KBM-7 (cell line): ENCODE results near the gene DLG2.
"Not testable (repeated sequence)": the region's sequence is repeated elsewhere in the genome, so short reads cannot be mapped to it uniquely, and the experiment has no call there.

Source experiments
- DNase-seq: peaks from one replicate; pipeline ENCODE4 v3.0.0-alpha.2; 2015
- in situ Hi-C: fragments of 300-500 bp; cut with MboI; formaldehyde crosslinking; loops from 2 replicates; pipeline ENCODE4 v1.14.3; 2020; ENCODE audit warnings: low sequenced_read_pairs, low pct_unique_long_range_greater_than_20kb, mixed read lengths

Gene DLG2

DNA sequence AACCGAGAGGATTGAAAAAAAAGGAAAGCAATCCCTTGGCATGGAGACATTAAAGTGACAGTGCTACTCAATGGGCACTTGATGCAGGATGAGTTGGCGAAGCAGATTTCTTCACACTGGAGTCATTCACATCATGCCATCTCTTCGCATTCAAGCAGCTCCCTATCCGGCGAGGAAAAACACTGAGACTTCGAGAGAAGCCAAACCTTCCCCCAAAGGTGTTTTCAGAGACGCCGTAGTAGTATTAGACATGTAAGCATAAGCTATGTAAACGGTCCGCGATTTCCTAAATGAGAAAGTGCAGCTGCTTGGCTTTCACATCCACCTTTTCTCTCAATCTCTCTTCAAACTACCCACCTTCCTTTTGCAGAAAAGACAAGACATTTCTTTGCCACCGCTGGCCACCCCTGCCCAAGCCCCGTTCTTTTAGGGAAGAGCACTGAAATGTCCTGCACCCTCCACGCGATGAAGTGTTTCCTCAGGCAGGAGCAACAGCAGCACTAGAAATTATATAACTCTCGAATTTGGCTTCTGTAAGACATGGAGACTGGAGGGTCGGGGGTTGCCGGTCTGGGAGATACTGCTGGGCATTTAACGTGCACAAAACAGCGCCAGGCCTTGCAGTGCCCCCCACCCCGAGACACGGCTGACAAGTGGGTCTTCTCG is at the start of gene DLG2:
Gene DLG2, minus strand, starts transcription at position 13 of the 666 bp plus-strand sequence.
- peak; percentile 14 for DNase-seq
- in situ Hi-C loops = no loop called here

GRCh38 chr11:85673393-85673792 is 46.2 kb upstream of the DLG2 start:
- in situ Hi-C loops = no loop called here
- no peak for DNase-seq

DNA sequence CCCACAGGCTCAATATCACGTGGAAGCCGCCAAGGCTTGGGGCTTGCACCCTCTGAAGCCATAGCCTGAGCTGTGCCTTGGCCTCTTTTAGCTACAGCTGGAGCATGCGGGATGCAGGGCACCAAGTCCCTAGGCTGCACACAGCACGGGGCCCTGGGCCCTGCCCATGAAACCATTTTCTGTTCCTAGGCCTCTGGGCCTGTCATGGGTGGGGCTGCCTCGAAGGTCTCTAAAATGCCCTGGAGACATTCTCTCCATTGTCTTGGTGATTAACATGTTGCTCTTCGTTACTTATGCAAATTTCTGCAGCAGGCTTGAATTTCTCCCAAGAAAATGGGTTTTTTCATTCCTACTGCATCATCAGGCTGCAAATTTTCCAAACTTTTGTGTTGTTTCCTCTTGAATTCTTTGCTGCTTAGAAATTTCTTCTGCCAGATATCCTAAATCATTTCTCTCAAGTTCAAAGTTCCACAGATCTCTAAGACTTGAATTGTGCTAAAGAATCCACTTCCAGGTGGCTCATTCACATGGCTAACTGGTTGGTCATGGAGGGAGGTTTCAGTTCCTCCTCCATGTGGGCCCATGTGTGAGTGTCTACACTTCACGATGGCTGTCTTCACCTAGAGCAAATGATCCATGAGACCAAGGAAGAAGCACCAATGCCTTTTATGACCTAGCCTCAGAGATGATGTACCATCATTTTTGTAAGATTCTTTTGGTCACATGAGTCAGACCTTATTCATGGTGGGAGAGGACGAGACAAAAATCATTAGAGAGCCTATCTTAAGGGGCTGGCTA is 45.2 kb upstream of the DLG2 start:
- DNase-seq = no peak
- in situ Hi-C loops = no loop called here

DNA sequence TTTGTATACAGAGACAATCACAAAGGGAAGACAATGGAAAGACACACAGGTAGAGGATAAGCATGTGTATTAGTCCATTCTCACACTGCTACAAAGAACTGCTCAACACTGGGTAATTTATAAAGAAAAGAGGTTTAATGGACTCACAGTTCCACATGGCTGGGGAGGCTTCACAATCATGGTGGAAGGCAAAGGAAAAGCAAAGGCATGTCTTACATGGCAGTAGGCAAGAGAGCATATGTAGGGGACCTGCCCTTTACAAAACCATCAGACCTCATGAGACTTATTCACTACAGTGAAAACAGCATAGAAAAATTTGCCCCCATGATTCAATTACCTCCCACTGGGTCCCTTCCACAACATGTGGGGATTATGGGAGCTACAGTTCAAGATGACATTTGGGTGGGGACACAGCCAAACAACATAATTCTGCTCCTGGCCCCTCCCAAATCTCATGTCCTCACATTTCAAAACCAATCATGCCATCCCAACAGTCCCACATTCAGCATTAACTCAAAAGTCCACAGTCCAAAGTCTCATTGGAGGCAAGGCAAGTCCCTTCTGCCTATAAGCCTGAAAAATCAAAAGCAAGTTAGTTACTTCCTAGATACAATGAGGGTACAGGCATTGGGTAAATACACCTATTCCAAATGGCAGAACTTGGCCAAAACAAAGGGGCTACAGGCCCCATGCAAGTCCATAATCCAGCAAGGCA is 44.0 kb upstream of the DLG2 start:
- DNase-seq, in situ Hi-C loops: not testable (repeated sequence)

- DNase-seq = no peak
- in situ Hi-C loops = no loop called here
Observed at GRCh38 chr11:85668157-85668556, 41.0 kb upstream of the DLG2 start.

GRCh38 chr11:85666687-85667086 is 39.5 kb upstream of the DLG2 start:
- in situ Hi-C loops = no loop called here
- no peak for DNase-seq

DNA sequence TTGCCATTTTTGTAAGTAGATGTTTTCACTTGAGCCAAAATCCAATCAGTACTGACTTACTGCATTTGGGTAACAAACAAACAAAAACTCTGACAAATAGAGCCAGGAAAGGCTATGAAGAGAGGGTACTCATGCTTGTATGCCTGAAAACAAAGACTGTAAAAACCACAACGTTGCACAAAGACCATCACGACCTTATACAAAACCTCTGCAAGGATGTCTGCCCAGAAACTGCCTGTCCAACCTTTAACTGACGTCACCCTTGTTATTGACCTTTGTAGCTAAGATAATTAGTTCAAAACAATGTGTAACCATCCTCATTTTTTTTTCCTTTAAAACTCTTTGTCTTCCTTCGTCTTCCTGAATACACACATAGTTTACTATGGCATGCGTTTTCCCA is 38.6 kb upstream of the DLG2 start:
- no peak for DNase-seq
- in situ Hi-C loops = no loop called here

DNA sequence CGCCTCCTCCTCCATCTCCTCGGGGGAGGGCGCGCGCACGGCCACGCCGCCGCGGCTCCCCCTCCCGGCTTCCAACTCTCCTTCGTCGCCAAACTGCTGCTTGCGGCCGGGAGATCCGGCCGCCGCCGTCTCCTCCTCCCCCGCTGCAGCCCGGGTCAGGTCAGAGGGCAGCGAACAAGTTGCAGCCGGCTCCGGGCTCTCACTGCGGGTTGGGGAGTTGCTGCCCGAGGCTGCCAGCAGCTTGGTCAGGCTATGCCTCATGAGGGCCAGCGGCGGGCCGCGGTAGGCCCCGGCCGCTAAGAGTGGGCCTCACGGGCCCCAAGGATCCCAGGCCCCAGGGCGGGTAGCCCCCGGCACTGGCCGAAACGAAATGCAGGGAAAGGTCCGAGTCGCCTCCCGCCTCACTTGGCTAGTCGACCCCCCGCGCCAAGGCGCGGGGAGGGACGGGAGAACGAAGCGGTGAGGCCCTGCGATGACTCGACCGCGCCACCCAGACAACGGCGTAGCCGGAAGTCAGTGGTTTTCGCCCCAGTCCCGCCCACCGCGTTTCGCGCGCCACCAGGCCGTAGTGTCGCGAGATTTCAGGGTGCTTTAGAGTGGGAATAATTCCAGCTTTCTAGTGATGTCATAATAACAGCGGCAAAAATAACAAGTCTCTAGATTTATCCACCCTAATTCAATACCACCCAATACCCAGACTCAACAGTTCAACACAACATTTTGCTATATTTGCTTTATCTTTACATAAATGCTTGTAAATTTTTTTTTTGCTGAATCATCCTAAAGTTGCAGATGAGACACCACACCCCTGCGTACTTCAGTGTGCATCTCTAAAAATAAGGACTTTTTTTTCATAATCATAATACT is 37.7 kb upstream of the DLG2 start, which contains the start of gene CREBZF:
Gene CREBZF, minus strand, starts transcription at position 515 of the 867 bp plus-strand sequence. Its CDS starts 254 bp downstream, at position 261.
- peak; percentile 94 for DNase-seq
- in situ Hi-C loops = no loop called here

- DNase-seq = peak; percentile 85
- in situ Hi-C loops = no loop called here
Observed at GRCh38 chr11:85663753-85664614, 36.8 kb upstream of the DLG2 start.

- DNase-seq = peak; percentile 28
- in situ Hi-C loops = no loop called here
Observed at GRCh38 chr11:85663080-85663752, 36.1 kb upstream of the DLG2 start.

DNA sequence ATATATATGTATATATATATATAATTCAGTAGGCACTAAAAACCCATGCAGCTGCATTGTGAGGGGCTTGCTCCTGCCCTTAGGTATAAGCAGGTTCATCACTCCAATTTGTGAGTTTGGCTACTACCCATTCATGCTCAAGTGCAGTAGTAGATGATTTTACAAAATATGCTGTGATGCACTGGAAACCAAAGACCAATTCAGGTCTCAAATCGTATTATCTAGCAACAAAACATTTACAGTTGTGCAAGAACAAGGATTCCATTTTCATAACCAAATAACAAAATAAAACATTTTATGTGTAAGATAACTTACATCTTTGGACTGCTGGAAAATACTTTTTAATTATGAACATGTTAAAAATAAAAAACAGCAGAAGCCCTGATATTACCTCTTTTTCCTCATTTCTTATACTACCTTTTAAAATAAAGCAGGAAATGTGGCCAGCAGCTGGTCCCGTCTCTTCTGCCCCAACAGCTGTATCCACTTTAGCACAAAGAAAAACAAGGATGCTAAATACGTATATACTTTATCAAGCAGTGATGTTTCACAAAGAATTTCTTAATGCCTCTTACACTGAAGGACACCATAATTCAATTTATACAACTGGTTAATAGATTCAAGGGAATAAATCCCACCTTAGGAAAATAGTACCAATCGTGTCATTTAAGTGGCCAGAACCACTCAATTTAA is 35.0 kb upstream of the DLG2 start:
- no peak for DNase-seq
- in situ Hi-C loops = no loop called here

DNA sequence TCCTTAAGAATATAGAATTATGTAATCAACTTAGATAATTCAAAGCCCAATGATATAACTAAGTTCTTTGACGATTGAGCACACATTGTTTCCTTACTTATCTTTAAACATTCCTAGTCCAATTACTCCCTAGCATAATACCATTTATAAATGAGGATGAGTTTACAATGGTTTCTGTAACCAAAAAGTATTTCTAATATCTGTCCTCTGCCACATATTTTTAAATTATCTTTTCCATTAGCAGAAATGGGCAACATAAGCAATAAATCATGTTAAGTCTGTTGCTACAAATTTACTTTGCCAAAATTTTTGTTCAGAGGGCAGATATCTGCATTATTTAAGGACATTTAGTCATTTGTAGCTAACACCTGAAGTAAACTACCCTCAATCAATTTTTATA is 31.0 kb upstream of the DLG2 start:
- in situ Hi-C loops = no loop called here

GRCh38 chr11:85656777-85657176 is 29.6 kb upstream of the DLG2 start:
- in situ Hi-C loops = no loop called here
- no peak for DNase-seq

More for the DNA sequence above, 31.0 kb upstream of the DLG2 start:
- DNase-seq = no peak

DNA sequence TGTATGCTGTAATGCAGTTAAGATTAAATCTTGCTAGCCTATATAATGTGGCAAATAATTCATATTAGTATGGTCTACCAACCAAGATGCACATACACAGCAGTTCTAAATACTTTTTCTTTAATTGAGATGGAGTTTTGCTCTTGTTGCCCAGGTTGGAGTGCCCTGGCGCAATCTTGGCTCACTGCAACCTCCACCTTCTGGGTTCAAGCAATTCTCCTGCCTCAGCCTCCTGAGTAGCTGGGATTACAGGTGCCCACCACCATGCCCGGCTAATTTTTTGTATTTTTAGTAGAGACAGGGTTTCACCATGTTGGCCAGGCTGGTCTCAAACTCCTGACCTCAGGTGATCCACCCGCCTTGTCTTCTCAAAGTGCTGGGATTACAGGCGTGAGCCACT is 27.2 kb upstream of the DLG2 start:
- in situ Hi-C loops, DNase-seq: not testable (repeated sequence)

DNA sequence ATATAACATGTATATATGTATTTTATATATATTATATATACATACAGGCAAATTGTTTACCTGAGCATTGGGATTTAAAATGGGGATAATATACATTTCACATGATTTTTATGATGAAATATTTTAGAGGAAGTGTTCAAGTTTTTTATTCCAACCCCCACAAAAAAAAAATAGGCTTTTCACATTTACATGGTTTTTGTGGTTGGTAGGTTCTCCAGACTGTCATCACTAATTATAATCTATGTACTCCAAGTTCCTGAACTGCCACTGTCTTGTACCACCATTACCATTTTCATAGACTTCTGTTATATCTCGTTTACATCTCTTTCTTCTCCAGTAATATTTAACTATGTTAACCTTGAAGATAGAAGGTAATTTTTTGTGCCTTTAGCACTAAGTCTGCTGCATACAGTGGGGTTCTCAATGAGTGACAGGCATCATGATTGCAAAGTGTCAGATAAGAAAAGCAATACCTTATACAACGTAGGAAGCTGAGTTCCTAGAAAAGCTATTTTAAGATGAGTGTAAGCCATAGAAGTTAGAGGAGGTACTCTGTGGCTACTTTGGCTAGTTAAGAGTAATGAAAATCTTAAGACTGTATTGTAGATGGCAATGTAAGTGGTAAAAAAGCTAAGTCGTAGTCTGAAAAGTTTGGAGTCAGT is 25.8 kb upstream of the DLG2 start:
- DNase-seq = peak; percentile 77

DNA sequence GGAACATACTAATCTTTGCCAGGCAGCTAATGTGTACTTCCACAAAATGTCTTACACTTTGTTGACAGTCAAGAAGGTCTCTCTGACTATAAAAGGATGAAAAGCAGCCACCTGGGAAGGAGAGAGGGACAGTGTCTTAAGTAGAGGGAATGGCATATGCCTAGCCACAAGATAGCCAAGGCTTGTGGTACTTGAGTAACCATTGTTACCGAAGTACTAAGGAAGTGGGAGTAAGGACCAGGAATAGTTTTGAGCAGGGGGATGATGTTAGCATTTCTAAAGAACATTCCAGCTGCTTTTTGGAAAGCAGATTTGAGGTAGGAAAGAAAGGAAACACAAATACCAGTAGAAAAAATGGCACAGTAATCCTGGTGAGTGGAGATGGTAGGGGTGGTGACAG is 24.0 kb upstream of the DLG2 start:
- in situ Hi-C loops = no loop called here
- no peak for DNase-seq

More for the DNA sequence above, 25.8 kb upstream of the DLG2 start:
- in situ Hi-C loops = no loop called here
